K562 (cell line): ENCODE data around the gene SNRPA. TPM values are rescaled to one million over a fixed set of nuclear protein-coding genes. Genes with fewer than 3 reads are reported as not detected.

Source experiments
- ARNT ChIP-seq, 2 experiments: fragments of 450-650 bp; IDR thresholded peaks; 2 replicates each; pipeline ENCODE4 v1.6.1; 2016; ENCODE audit warnings: mild to moderate bottlenecking in 1 of 2
- CGGBP1 ChIP-seq: fragments of 250-450 bp; sonication (Bioruptor Pico); IDR thresholded peaks from 2 replicates; pipeline ENCODE4 v1.9.0; 2021; ENCODE audit warnings: mild to moderate bottlenecking
- CREB3 ChIP-seq: fragments of 450-650 bp; conservative IDR thresholded peaks from 2 replicates; pipeline ENCODE4 v1.6.1; 2016; ENCODE audit warnings: missing genetic modification characterization, low read depth, mild to moderate bottlenecking, missing compliant biosample characterization, moderate library complexity
- CREM ChIP-seq: IDR thresholded peaks from 2 replicates; pipeline ENCODE4 v1.6.1; 2014; ENCODE audit warnings: antibody characterized with exemption, low read depth
- CUX1 ChIP-seq: fragments of 200-800 bp; sonication (Bioruptor generic); IDR thresholded peaks from 2 replicates; pipeline ENCODE4 v1.6.1; 2016; ENCODE audit warnings: missing genetic modification characterization, missing compliant biosample characterization
- E2F1 ChIP-seq: sonication (generic); formaldehyde crosslinking; IDR thresholded peaks from 2 replicates; pipeline ENCODE4 v1.8.1; 2023; ENCODE audit warnings: mild to moderate bottlenecking, missing genetic modification reagents, moderate library complexity
- IFI16 ChIP-seq: fragments of 250-450 bp; sonication (Bioruptor Pico); IDR thresholded peaks from 2 replicates; pipeline ENCODE4 v2.1.2; 2022; ENCODE audit warnings: mild to moderate bottlenecking, inconsistent platforms
- LEF1 ChIP-seq: fragments of 450-650 bp; IDR thresholded peaks from 2 replicates; pipeline ENCODE4 v1.6.1; 2016; ENCODE audit warnings: mild to moderate bottlenecking
- RBM14 ChIP-seq: fragments of 200-400 bp; formaldehyde crosslinking; IDR thresholded peaks from 2 replicates; pipeline ENCODE4 v1.6.1; 2018; ENCODE audit warnings: low read depth, mild to moderate bottlenecking, low read length, moderate library complexity, borderline replicate concordance; ENCODE audit not compliant: insufficient read depth
- RFX1 ChIP-seq: fragments of 450-650 bp; IDR thresholded peaks from 2 replicates; pipeline ENCODE4 v1.6.1; 2016; ENCODE audit warnings: mild to moderate bottlenecking, moderate library complexity
- TFE3 ChIP-seq: fragments of 450-650 bp; formaldehyde crosslinking; IDR thresholded peaks from 2 replicates; pipeline ENCODE4 v1.4.0; 2020; ENCODE audit warnings: mild to moderate bottlenecking, mixed read lengths
- TRIM28 ChIP-seq: fragments of 450-650 bp; IDR thresholded peaks from 2 replicates; pipeline ENCODE4 v1.6.1; 2017
- YY1 ChIP-seq, 3 experiments: IDR thresholded peaks; 2 replicates each; pipeline ENCODE4 v1.6.1; 2011; ENCODE audit warnings: low read length in 2 of 3, mild to moderate bottlenecking in 2 of 3, moderate library complexity in 2 of 3, borderline replicate concordance in 1 of 3, control low read depth in 1 of 3, low read depth in 1 of 3; ENCODE audit not compliant: insufficient read depth in 3 of 3, insufficient replicate concordance in 2 of 3, control insufficient read depth in 1 of 3, insufficient read length in 1 of 3; ENCODE audit errors: extremely low read depth in 1 of 3
- ZNF134 ChIP-seq: fragments of 250-450 bp; sonication (Bioruptor Pico); conservative IDR thresholded peaks from 2 replicates; pipeline ENCODE4 v1.4.0; 2020
- polyA plus RNA-seq, 8 experiments: library from polyadenylated mRNA; depleted of rRNA in 4 of 8; stranded (reverse) in 5 of 8; unstranded in 3 of 8; fragments of >200 nt; fragmentation: Nextera tagmentation in 2 of 8; fragmentation: Illumina TruSeq in 1 of 8; extraction: Ambion mirVana in 2 of 8; extraction: Trizol in 1 of 8; gene quantifications; 2 replicates each; pipeline versions ENCODE4 v1.2.1 to v1.2.3, GENCODE V29; 2011 to 2014; ENCODE audit warnings: inconsistent platforms in 1 of 8, missing spikeins in 1 of 8
- total RNA-seq, 7 experiments: library from RNA; depleted of rRNA in 6 of 7; stranded (reverse); fragments of >200 nt in 6 of 7; fragmentation: Illumina TruSeq in 2 of 7; extraction: Trizol in 2 of 7; gene quantifications; 2 replicates each; pipeline versions ENCODE4 v1.2.1 to v1.2.3, GENCODE V29; 2011 to 2021; ENCODE audit warnings: low replicate concordance in 1 of 7

The SNRPA gene
- total and polyA plus RNA-seq, 9 of the 15 experiments (the other 6 are each of a cell fraction or from before 2014, with no cell fraction given): 16.3 to 311 (median 193) TPM

- no peak for TF ChIP-seq CGGBP1 (CRISPR knock-in tag)
- TF ChIP-seq CREM: peak; percentile 75
- no peak for TF ChIP-seq RBM14
- no peak for TF ChIP-seq TFE3 (CRISPR knock-in tag)
- TF ChIP-seq TRIM28: 0 out of 2 replicates have a peak, but pooled peaks have one; percentile 68
- TF ChIP-seq RFX1: no peak
- TF ChIP-seq CREB3 (tag): peak; percentile 82; the same call in 1 of the 2 replicates
- no peak for TF ChIP-seq CUX1 (CRISPR knock-in tag)
- no peak for TF ChIP-seq IFI16
- TF ChIP-seq ZNF134 (CRISPR knock-in tag): no peak
- no peak for TF ChIP-seq LEF1
- 0 out of 2 replicates have a peak, but pooled peaks have one; percentile 27 for TF ChIP-seq E2F1
- TF ChIP-seq YY1 (IDR thresholded peaks at IDR 0.05; ENCODE audit: borderline replicate concordance in 1 of 3, control insufficient read depth in 1 of 3, extremely low read depth in 1 of 3, insufficient read depth in 3 of 3, insufficient read length in 1 of 3, insufficient replicate concordance in 2 of 3, low read depth in 1 of 3, low read length in 2 of 3): peak in 1 of 3 experiments; percentile 56
- TF ChIP-seq ARNT (IDR thresholded peaks at IDR 0.05): peak in 1 of 2 experiments; percentile 77; a peak in 2 of 4 replicates
Measured at GRCh38 chr19:40797963-40798682, 47.1 kb downstream of the SNRPA start (continued).
